ENCODE results near the gene WDR37.

GRCh38 chr10:1049425-1049958 lies 6.7 kb upstream of the WDR37 start:
- no peak for TF ChIP-seq CTCF (tag by site-specific recombination; IDR thresholded peaks at IDR 0.05)
- no peak for TF ChIP-seq ZNF416 (tag by site-specific recombination; IDR thresholded peaks at IDR 0.05)
- TF ChIP-seq ZNF76 (tag by site-specific recombination; IDR thresholded peaks at IDR 0.05; ENCODE audit: borderline replicate concordance, low read depth) = no peak
- TF ChIP-seq, protein P1, sequence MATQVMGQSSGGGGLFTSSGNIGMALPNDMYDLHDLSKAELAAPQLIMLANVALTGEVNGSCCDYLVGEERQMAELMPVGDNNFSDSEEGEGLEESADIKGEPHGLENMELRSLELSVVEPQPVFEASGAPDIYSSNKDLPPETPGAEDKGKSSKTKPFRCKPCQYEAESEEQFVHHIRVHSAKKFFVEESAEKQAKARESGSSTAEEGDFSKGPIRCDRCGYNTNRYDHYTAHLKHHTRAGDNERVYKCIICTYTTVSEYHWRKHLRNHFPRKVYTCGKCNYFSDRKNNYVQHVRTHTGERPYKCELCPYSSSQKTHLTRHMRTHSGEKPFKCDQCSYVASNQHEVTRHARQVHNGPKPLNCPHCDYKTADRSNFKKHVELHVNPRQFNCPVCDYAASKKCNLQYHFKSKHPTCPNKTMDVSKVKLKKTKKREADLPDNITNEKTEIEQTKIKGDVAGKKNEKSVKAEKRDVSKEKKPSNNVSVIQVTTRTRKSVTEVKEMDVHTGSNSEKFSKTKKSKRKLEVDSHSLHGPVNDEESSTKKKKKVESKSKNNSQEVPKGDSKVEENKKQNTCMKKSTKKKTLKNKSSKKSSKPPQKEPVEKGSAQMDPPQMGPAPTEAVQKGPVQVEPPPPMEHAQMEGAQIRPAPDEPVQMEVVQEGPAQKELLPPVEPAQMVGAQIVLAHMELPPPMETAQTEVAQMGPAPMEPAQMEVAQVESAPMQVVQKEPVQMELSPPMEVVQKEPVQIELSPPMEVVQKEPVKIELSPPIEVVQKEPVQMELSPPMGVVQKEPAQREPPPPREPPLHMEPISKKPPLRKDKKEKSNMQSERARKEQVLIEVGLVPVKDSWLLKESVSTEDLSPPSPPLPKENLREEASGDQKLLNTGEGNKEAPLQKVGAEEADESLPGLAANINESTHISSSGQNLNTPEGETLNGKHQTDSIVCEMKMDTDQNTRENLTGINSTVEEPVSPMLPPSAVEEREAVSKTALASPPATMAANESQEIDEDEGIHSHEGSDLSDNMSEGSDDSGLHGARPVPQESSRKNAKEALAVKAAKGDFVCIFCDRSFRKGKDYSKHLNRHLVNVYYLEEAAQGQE (tag by site-specific recombination; IDR thresholded peaks at IDR 0.05) = no peak
- TF ChIP-seq ZNF701 (tag by site-specific recombination; IDR thresholded peaks at IDR 0.05) = no peak
- no peak for TF ChIP-seq MYNN (tag by site-specific recombination; IDR thresholded peaks at IDR 0.05; ENCODE audit: borderline replicate concordance)
- TF ChIP-seq, protein P2, sequence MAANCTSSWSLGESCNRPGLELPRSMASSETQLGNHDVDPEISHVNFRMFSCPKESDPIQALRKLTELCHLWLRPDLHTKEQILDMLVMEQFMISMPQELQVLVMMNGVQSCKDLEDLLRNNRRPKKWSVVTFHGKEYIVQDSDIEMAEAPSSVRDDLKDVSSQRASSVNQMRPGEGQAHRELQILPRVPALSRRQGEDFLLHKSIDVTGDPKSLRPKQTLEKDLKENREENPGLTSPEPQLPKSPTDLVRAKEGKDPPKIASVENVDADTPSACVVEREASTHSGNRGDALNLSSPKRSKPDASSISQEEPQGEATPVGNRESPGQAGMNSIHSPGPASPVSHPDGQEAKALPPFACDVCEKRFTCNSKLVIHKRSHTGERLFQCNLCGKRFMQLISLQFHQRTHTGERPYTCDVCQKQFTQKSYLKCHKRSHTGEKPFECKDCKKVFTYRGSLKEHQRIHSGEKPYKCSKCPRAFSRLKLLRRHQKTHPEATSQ (tag by site-specific recombination; IDR thresholded peaks at IDR 0.05) = no peak
- no peak for TF ChIP-seq ZNF248 (tag by site-specific recombination; IDR thresholded peaks at IDR 0.05)
- TF ChIP-seq SALL2 (tag by site-specific recombination; IDR thresholded peaks at IDR 0.05; ENCODE audit: borderline replicate concordance) = no peak
- TF ChIP-seq, protein P3, sequence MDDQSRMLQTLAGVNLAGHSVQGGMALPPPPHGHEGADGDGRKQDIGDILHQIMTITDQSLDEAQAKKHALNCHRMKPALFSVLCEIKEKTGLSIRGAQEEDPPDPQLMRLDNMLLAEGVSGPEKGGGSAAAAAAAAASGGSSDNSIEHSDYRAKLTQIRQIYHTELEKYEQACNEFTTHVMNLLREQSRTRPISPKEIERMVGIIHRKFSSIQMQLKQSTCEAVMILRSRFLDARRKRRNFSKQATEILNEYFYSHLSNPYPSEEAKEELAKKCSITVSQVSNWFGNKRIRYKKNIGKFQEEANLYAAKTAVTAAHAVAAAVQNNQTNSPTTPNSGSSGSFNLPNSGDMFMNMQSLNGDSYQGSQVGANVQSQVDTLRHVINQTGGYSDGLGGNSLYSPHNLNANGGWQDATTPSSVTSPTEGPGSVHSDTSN (CRISPR knock-in tag; IDR thresholded peaks at IDR 0.05) = no peak
- no peak for TF ChIP-seq ZNF48 (tag by site-specific recombination; IDR thresholded peaks at IDR 0.05)
- TF ChIP-seq ZNF175 (tag by site-specific recombination; IDR thresholded peaks at IDR 0.05) = no peak
- TF ChIP-seq ZNF529 (tag by site-specific recombination; IDR thresholded peaks at IDR 0.05; ENCODE audit: insufficient replicate concordance) = no peak

All from HEK293 (cell line).